GM12874 (cell line): ENCODE data around the gene IL17RB.

Experiments used
- TF ChIP-seq, protein P1 (sequence below): IDR thresholded peaks from 2 replicates; pipeline ENCODE4 v1.5.1; 2011; ENCODE audit warnings: low read depth, mild to moderate bottlenecking, control low read depth, low read length, moderate library complexity; ENCODE audit not compliant: insufficient read depth

IL17RB gene

DNA sequence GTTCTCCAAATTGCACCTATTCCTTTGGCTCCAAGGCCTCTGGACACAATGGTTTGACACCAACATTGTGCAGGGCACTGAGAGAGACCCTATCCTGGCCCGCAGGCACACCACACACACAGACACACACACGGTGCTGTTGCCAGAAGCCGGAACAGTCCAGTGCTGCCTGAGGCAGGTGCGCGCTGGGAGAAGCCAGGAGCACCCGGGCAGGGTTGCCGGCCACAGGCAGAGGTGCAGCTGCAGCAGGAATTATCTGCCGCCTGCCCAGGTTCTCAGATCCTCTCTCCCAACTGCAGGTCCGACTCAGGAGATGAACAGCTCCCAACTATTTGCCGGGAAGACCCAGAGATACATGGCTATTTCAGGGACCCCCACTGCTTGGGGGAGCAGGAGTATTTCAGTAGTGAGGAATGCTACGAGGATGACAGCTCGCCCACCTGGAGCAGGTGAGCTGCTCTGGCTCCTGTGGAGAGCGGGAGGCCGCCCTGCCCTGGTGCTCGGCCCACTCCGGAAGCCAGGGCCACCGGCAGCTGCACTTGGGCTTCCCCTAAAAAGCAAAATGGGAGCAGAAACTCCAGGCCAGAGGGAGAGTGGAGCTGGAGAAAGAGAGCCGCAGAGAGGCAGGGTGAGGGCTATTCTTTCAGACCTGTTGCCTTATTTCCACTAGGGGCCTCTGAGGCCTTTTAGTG, 43.1 kb upstream of the IL17RB start:
- TF ChIP-seq, protein P1, sequence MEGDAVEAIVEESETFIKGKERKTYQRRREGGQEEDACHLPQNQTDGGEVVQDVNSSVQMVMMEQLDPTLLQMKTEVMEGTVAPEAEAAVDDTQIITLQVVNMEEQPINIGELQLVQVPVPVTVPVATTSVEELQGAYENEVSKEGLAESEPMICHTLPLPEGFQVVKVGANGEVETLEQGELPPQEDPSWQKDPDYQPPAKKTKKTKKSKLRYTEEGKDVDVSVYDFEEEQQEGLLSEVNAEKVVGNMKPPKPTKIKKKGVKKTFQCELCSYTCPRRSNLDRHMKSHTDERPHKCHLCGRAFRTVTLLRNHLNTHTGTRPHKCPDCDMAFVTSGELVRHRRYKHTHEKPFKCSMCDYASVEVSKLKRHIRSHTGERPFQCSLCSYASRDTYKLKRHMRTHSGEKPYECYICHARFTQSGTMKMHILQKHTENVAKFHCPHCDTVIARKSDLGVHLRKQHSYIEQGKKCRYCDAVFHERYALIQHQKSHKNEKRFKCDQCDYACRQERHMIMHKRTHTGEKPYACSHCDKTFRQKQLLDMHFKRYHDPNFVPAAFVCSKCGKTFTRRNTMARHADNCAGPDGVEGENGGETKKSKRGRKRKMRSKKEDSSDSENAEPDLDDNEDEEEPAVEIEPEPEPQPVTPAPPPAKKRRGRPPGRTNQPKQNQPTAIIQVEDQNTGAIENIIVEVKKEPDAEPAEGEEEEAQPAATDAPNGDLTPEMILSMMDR = no peak

- TF ChIP-seq, protein P1 = no peak
Measured at GRCh38 chr3:53803816-53804695, 42.3 kb upstream of the IL17RB start.

- TF ChIP-seq, protein P1 = no peak
Measured at GRCh38 chr3:53804697-53805462, 41.5 kb upstream of the IL17RB start.

DNA sequence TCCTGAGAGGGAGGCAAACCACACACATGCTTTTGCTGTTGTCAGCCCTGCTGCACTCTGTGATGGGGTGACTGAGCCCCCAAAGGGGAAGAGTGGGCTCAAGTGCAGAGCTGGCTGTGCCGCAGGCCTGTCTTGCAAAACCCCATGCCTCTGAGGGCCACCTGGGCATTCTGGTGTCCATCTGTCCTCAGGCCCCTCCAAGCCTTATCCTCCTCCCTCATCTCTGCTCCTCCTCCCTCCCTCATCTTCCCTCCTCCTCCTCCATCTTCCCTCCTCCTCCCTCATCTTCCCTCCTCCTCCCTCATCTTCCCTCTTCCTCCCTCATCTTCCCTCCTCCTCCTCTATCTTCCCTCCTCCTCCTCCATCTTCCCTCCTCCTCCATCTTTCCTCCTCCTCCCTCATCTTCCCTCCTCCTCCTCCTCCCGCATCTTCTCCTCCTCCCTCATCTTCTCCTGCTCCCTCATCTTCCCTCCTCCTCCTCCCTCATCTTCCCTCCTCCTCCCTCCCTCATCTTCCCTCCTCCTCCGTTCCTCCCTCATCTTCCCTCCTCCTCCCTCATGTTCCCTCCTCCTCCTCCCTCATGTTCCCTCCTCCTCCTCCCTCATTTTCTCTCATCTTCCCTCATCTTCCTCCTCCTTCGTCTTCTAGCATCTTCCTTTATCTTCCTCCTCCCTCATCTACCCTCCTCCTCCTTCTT, 40.8 kb upstream of the IL17RB start:
- TF ChIP-seq, protein P1 = no peak

DNA sequence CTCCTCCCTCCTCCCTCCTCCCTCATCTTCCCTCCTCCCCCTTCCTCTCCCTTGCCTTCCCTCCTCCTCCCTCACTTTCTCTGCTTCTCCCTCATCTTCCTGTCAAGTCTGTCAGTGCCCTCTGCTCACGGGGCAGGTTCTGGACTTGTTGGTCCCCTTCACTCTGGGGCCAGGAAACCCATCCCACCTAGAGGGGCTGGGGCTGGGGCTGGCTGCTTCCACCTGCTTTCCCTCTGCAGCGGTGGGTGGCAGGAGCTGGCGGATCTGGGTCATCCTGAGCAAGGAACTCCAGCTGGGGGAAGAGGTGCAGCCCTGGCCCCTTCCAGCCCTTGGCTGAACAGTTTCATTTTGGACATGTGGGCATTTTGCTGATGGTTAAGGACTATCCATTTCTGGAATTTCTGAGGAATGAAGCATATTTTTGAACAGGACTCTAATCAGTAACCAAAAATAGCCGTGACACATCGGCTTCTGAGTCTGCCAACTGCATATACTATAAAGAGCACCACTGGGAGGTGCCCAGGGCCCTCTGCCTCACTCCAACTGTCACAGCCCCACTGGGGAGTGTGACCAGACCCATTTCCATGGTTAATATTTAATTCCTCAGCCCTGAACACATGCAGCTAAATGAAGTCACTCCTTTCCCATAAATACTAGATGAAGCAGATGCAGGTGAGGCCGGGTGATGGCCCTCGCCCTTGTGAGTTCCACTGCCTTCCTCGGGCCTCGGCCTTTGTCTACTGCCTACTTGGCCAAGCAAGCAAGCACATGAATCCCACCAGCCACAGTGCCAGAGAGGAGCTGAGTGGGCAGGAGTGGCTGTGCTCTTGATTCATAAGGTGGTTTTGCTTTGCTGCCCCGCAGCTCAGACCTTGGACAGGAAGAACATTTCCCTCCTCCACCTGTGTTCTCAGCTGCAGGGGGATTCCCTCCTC, 39.9 kb upstream of the IL17RB start:
- TF ChIP-seq, protein P1 = no peak

DNA sequence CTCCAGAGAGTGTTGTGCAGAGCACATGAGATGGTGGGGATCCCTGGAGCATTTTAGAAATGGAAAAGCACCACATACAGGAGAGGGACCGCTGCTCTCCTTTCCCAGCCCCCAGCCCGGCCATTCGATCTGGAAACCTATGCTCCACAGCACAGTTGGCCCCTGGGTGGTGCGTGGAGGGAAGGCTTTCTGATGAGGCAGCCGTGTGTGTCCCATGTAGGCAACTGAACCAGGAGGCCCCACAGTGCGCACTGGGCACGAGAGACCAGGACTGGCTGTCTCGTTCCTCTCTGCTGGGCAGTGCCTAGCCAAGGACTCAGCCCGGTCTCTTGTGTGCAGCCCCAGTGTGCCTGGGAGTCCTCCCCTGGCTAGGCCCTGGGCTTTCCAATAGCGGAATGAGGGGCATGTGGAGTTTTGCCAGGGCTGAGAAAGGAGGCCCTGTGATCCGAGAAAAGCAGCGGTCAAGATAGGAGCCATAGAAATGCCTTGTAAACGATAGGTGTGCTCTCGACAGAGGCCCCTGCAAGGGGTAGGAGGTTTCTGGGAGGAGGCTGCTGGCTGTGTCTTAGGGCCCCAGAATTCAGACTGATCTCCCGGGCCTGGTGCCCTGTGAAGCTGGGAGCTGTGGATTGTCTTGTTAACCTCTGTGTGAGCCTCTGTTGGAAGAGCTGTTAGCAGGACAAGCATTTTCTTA, 39.1 kb upstream of the IL17RB start:
- TF ChIP-seq, protein P1 = no peak
